Body of pancreas (tissue), 4 donors: ENCODE measurements around the gene NMT2.

ENCODE experiments used
- CTCF ChIP-seq, 7 experiments: fragments of 450-650 bp in 4 of 7; fragments of 200-600 bp in 3 of 7; sonication (generic) in 3 of 7; IDR thresholded peaks; one replicate each; pipeline ENCODE4 v1.5.1; 2016 to 2019; ENCODE audit warnings: antibody characterized with exemption in 7 of 7
- POLR2A ChIP-seq, 3 donors: fragments of 450-650 bp; IDR thresholded peaks; one replicate each; pipeline ENCODE4 v1.6.1; 2016; ENCODE audit warnings: antibody characterized with exemption in 3 of 3, mild to moderate bottlenecking in 2 of 3

GRCh38 chr10:15113766-15114165 is 54.7 kb downstream of the NMT2 start:
- TF ChIP-seq POLR2A (IDR thresholded peaks at IDR 0.05) = no peak
- TF ChIP-seq CTCF (IDR thresholded peaks at IDR 0.05) = no peak
